ENCODE data around the gene CSTPP1. TPM values are rescaled to one million over a fixed set of nuclear protein-coding genes. Genes with fewer than 3 reads are reported as not detected.
"Not testable (repeated sequence)": the region's sequence is repeated elsewhere in the genome, so short reads cannot be mapped to it uniquely, and the experiment has no call there.

CSTPP1 gene
- total RNA-seq, 6 experiments from 2014 or later = 19.4 to 29.2 (median 27.1) TPM

- Mint-ChIP-seq H3K27me3 (ENCODE audit: insufficient read depth) (no peaks in the 10 kb centered on the region; the same call in 1 of the 2 replicates), H3K4me1 (ENCODE audit: low read depth) (peaks cover 41% of the 10 kb centered on the region), H3K9me3 (no peaks in the 10 kb centered on the region), H3K4me3 (no peak overlapping the region), H3K36me3 (ENCODE audit: low read depth) (no peaks in the 10 kb centered on the region), H3K27ac (0 out of 2 replicates have a peak overlapping the region, but pooled peaks have one; percentile 82)
- DNase-seq = no peak
- TF ChIP-seq CTCF (IDR thresholded peaks at IDR 0.05) = no peak
These were observed 12.7 kb downstream of the CSTPP1 start for GRCh38 chr11:46949297-46949696.

GRCh38 chr11:46951864-46952263 lies 15.3 kb downstream of the CSTPP1 start:
- no peak for DNase-seq
- Mint-ChIP-seq H3K9me3 (no peaks in the 10 kb centered on the region), H3K27me3 (ENCODE audit: insufficient read depth) (no peaks in the 10 kb centered on the region), H3K27ac (no peak overlapping the region), H3K4me1 (ENCODE audit: low read depth) (peaks cover 39% of the 10 kb centered on the region), H3K36me3 (ENCODE audit: low read depth) (no peaks in the 10 kb centered on the region), H3K4me3 (no peak overlapping the region)
- no peak for TF ChIP-seq CTCF (IDR thresholded peaks at IDR 0.05)

- no peaks in the 10 kb centered on the region for H3K27me3 Mint-ChIP-seq (ENCODE audit: insufficient read depth)
- H3K4me3 Mint-ChIP-seq = no peak overlapping the region
- DNase-seq = no peak
- no peak overlapping the region for H3K27ac Mint-ChIP-seq
- TF ChIP-seq CTCF (IDR thresholded peaks at IDR 0.05) = no peak
- H3K36me3 Mint-ChIP-seq (ENCODE audit: low read depth) = no peaks in the 10 kb centered on the region
- peaks cover 32% of the 10 kb centered on the region for H3K4me1 Mint-ChIP-seq (ENCODE audit: low read depth)
- H3K9me3 Mint-ChIP-seq = no peaks in the 10 kb centered on the region
These were observed 16.0 kb downstream of the CSTPP1 start for GRCh38 chr11:46952553-46952952.

- Mint-ChIP-seq H3K27ac (no peak overlapping the region), H3K27me3 (ENCODE audit: insufficient read depth) (no peaks in the 10 kb centered on the region), H3K36me3 (ENCODE audit: low read depth) (no peaks in the 10 kb centered on the region), H3K4me1 (ENCODE audit: low read depth) (peaks cover 26% of the 10 kb centered on the region), H3K9me3 (no peaks in the 10 kb centered on the region), H3K4me3 (no peak overlapping the region)
- no peak for TF ChIP-seq CTCF (IDR thresholded peaks at IDR 0.05)
- DNase-seq = no peak
These were observed 16.5 kb downstream of the CSTPP1 start for GRCh38 chr11:46953093-46953492.

GRCh38 chr11:46958777-46959176 lies 22.2 kb downstream of the CSTPP1 start:
- Mint-ChIP-seq H3K4me1 (ENCODE audit: low read depth) (no peaks in the 10 kb centered on the region), H3K9me3 (no peaks in the 10 kb centered on the region), H3K27me3 (ENCODE audit: insufficient read depth) (no peaks in the 10 kb centered on the region), H3K27ac (no peak overlapping the region), H3K4me3 (no peak overlapping the region), H3K36me3 (ENCODE audit: low read depth) (peaks cover 34% of the 10 kb centered on the region)
- no peak for DNase-seq
- no peak for TF ChIP-seq CTCF (IDR thresholded peaks at IDR 0.05)

- H3K27ac Mint-ChIP-seq = no peak overlapping the region
- no peak for TF ChIP-seq CTCF (IDR thresholded peaks at IDR 0.05)
- no peaks in the 10 kb centered on the region for H3K4me1 Mint-ChIP-seq (ENCODE audit: low read depth)
- H3K36me3 Mint-ChIP-seq (ENCODE audit: low read depth) = peaks cover 39% of the 10 kb centered on the region
- no peaks in the 10 kb centered on the region for H3K9me3 Mint-ChIP-seq
- DNase-seq = no peak
- no peak overlapping the region for H3K4me3 Mint-ChIP-seq
- H3K27me3 Mint-ChIP-seq (ENCODE audit: insufficient read depth) = no peaks in the 10 kb centered on the region
These were observed 24.5 kb downstream of the CSTPP1 start for GRCh38 chr11:46961041-46961440.

- not testable (repeated sequence) for H3K27me3 Mint-ChIP-seq (ENCODE audit: insufficient read depth); H3K9me3 Mint-ChIP-seq; H3K4me1 Mint-ChIP-seq (ENCODE audit: low read depth); H3K27ac Mint-ChIP-seq; H3K4me3 Mint-ChIP-seq; DNase-seq
- peaks cover 39% of the 10 kb centered on the region for H3K36me3 Mint-ChIP-seq (ENCODE audit: low read depth)
These were observed 25.3 kb downstream of the CSTPP1 start for GRCh38 chr11:46961886-46962285.
